Upper lobe of right lung (tissue), 1 donor: ENCODE data around the gene PRR33. TPM values are rescaled to one million over a fixed set of nuclear protein-coding genes. Genes with fewer than 3 reads are reported as not detected.
A peak's percentile ranks its signal among the peaks of the same experiment; 100 is the strongest.

Experiments
- ATAC-seq: fragments of 200-7000 bp; cut with Tn5 transposase; one replicate; pipeline ENCODE4 v1.9.1; 2020; ENCODE audit warnings: mild to moderate bottlenecking, moderate library complexity
- DNase-seq: peaks from one replicate; pipeline ENCODE4 v3.0.0-alpha.2; 2020
- H3K27ac ChIP-seq: fragments of 200-600 bp; one replicate; pipeline ENCODE4 v1.8.0; 2022
- H3K27me3 ChIP-seq: fragments of 200-600 bp; one replicate; pipeline ENCODE4 v1.8.0; 2022; ENCODE audit warnings: mild to moderate bottlenecking
- H3K36me3 ChIP-seq: fragments of 200-600 bp; one replicate; pipeline ENCODE4 v1.8.0; 2022
- H3K4me1 ChIP-seq: fragments of 200-600 bp; one replicate; pipeline ENCODE4 v1.8.0; 2022
- H3K4me3 ChIP-seq: fragments of 200-600 bp; one replicate; pipeline ENCODE4 v1.8.0; 2022; ENCODE audit warnings: mild to moderate bottlenecking
- H3K9me3 ChIP-seq: fragments of 200-600 bp; one replicate; pipeline ENCODE4 v1.8.0; 2022
- intact Hi-C: fragments of 100-400 bp; cut with DNase I; formaldehyde crosslinking; loops from one replicate; pipeline ENCODE4 v1.11.0; 2022
- total RNA-seq: library from RNA; stranded (reverse); fragmentation: NEBNext Ultra II Directional; extraction: Animal tissue kit (Norgen Biotek cat#: 25700); gene quantifications from one replicate; pipeline ENCODE4 v1.2.1, GENCODE V29; 2021
- TF ChIP-seq, protein P1 (sequence below): fragments of 200-600 bp; IDR thresholded peaks from one replicate; pipeline ENCODE4 v1.8.0; 2022; ENCODE audit warnings: antibody characterized with exemption
- donor health status: DM: no; HTN: yes; CAD: no; lungs with severe emphysema.

PRR33 gene
- total RNA-seq, 1 donor from 2014 or later, result not detected

DNA sequence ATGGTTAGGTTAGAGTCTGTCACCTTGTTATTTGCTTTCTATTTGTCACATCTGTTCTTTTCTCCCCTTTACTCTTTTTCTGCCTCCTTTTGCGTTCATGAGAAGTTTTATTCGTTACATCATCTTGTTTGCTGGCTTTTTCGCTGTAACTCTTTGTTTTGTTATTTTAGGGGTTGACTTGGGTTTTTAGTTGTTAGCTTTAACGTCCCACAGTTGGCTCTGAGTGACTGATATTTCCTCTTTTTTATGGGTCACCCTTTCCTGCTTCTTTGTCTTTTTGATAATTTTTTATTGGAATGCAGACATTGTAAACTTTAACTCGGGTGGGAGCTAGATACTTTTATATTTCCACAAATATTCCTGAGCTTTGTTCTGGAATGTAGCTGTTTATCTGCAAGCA, 14.5 kb upstream of the PRR33 start:
- no peak overlapping the region for H3K27ac ChIP-seq
- intact Hi-C loops, result no loop called here

DNA sequence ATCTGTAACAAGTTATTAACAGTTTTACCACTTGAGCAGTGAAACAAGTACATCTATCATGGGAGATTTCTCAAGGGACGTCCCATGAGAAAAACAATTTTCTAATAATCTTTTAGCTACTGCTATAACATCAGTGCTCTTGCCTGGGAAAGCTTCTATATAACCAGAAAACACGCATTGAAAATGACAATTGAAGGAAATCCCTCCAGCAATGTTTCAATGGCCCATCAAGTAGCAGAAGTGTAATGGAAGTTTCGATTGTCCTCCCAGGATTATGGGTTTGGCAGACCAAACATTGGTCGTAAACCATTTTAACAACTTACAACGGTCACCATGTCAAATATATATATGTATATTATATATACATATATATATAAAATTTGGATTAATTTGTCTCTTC, 8.0 kb upstream of the PRR33 start:
- H3K27ac ChIP-seq, result no peak overlapping the region
- H3K27me3 ChIP-seq, result no peaks in the 10 kb centered on the region
- H3K4me3 ChIP-seq, result no peak overlapping the region
- H3K9me3 ChIP-seq, result no peaks in the 10 kb centered on the region
- no peaks in the 10 kb centered on the region for H3K4me1 ChIP-seq
- no peak for ATAC-seq
- TF ChIP-seq, protein P1, sequence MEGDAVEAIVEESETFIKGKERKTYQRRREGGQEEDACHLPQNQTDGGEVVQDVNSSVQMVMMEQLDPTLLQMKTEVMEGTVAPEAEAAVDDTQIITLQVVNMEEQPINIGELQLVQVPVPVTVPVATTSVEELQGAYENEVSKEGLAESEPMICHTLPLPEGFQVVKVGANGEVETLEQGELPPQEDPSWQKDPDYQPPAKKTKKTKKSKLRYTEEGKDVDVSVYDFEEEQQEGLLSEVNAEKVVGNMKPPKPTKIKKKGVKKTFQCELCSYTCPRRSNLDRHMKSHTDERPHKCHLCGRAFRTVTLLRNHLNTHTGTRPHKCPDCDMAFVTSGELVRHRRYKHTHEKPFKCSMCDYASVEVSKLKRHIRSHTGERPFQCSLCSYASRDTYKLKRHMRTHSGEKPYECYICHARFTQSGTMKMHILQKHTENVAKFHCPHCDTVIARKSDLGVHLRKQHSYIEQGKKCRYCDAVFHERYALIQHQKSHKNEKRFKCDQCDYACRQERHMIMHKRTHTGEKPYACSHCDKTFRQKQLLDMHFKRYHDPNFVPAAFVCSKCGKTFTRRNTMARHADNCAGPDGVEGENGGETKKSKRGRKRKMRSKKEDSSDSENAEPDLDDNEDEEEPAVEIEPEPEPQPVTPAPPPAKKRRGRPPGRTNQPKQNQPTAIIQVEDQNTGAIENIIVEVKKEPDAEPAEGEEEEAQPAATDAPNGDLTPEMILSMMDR, result no peak
- intact Hi-C loops, result loop anchor here (5.0 kb wide), 1 partner anchor 43 kb away; no protein-coding TSS in a partner anchor
- no peaks in the 10 kb centered on the region for H3K36me3 ChIP-seq
- no peak for DNase-seq

More for the DNA sequence above, 14.5 kb upstream of the PRR33 start:
- ATAC-seq, result no peak
- H3K36me3 ChIP-seq, result no peaks in the 10 kb centered on the region
- H3K4me1 ChIP-seq, result no peaks in the 10 kb centered on the region
- H3K27me3 ChIP-seq, result no peaks in the 10 kb centered on the region
- H3K9me3 ChIP-seq, result no peaks in the 10 kb centered on the region
- DNase-seq, result no peak
- TF ChIP-seq, protein P1, result no peak
- no peak overlapping the region for H3K4me3 ChIP-seq

DNA sequence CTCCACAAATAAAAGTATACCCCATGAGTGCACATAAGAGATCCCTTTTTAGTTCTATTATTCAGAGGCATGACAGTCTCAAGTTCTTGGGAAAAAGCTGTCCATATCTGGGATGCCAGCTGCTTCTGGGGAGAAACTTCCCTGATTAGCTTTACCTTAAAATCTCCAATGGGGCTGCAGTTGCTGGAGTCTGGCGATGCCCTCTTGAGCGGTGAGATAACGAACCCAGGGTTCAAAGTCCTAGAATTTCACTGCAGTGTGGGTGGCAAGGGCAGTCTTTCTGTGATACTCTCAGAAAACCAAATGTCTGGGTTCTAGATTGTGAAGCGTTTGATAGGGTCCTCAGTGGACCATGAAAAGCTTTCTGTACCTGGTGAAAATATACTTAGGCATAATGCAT, 7.4 kb upstream of the PRR33 start:
- no peaks in the 10 kb centered on the region for H3K36me3 ChIP-seq
- H3K27ac ChIP-seq, result no peak overlapping the region
- H3K4me3 ChIP-seq, result no peak overlapping the region
- H3K27me3 ChIP-seq, result no peaks in the 10 kb centered on the region
- TF ChIP-seq, protein P1, result no peak
- H3K9me3 ChIP-seq, result no peaks in the 10 kb centered on the region
- no peaks in the 10 kb centered on the region for H3K4me1 ChIP-seq
- DNase-seq, result no peak
- intact Hi-C loops, result loop anchor here (5.0 kb wide), 1 partner anchor 43 kb away; no protein-coding TSS in a partner anchor
- ATAC-seq, result no peak

DNA sequence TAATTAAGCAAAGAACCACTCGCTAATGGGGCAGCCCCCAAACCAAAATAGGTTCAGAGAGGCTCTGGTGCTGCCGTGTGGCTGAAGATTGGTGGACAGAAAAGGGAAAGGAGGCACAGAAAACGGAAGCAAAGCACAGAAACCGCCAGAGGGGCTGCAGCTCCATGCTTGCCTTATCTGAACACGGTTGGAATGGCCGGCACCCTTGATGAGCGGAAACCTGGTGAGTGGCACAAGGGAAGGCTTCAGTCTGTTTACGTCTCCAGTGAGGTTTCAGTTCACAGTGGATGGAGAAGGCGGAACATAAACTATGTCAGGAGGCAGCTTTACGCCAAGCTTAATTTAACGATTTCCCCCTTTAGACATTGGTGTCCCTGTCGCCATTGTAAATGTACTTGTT, 5.2 kb upstream of the PRR33 start:
- Histone ChIP-seq H3K4me1 (no peaks in the 10 kb centered on the region), H3K4me3 (peak overlapping the region; percentile 14), H3K27ac (no peak overlapping the region), H3K9me3 (no peaks in the 10 kb centered on the region), H3K27me3 (no peaks in the 10 kb centered on the region), H3K36me3 (no peaks in the 10 kb centered on the region)
- intact Hi-C loops, result loop anchor here (5.0 kb wide), 1 partner anchor 45 kb away; no protein-coding TSS in a partner anchor
- ATAC-seq (peak; percentile 45), DNase-seq (no peak)
- TF ChIP-seq, protein P1, result no peak

DNA sequence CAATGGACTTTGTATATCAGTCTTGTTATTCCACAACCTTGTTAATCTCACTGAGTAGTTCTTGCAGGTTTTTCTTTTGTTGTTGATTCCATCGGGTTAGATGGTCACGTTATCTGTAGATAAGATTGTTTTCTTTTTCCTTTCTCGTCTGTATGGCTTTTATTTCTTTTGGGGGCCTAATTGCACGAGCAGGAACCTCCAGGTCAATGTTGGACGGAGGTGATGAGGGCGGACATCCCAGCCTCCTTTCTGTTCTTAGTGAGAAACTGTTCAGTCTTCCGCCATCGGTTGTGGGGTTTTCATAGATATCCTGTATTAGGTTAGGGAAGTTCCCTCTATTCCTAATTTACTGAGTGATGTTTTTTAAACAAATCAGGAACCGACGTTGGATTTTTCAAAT, 4.8 kb upstream of the PRR33 start:
- intact Hi-C loops, result loop anchor here (5.0 kb wide), 1 partner anchor 46 kb away; no protein-coding TSS in a partner anchor
- ATAC-seq (no peak), DNase-seq (no peak)
- H3K36me3 ChIP-seq, result no peaks in the 10 kb centered on the region
- H3K4me1 ChIP-seq, result no peaks in the 10 kb centered on the region
- no peaks in the 10 kb centered on the region for H3K27me3 ChIP-seq
- H3K27ac ChIP-seq, result no peak overlapping the region
- no peaks in the 10 kb centered on the region for H3K9me3 ChIP-seq
- H3K4me3 ChIP-seq, result peak overlapping the region; percentile 14
- TF ChIP-seq, protein P1, result no peak

DNA sequence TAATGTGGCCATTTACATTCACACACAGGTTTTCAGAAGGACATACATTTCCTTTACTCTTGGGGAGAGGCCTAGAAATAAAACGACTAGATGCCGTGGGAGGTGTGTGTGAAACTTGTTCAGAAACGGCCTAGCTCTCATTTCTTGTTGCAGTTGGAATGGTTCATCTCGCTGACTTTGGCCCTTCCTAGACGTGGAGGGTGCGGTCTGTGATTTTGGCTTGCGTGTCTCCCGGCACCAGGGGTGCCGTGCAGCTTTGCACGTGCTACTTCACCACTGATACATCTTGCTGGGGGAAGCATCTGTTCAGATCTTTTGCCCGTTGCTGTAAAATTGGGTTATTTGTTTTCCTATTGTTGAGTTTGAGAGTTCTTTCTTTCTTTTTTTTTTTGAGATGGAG, 3.1 kb upstream of the PRR33 start:
- no peaks in the 10 kb centered on the region for H3K36me3 ChIP-seq
- no peaks in the 10 kb centered on the region for H3K27me3 ChIP-seq
- DNase-seq (peak; percentile 44), ATAC-seq (no peak)
- intact Hi-C loops, result loop anchor here (5.0 kb wide), 1 partner anchor 48 kb away; no protein-coding TSS in a partner anchor
- H3K4me1 ChIP-seq, result no peaks in the 10 kb centered on the region
- H3K4me3 ChIP-seq, result no peak overlapping the region
- H3K9me3 ChIP-seq, result no peaks in the 10 kb centered on the region
- H3K27ac ChIP-seq, result no peak overlapping the region
- TF ChIP-seq, protein P1, result no peak
